CD4-positive, alpha-beta T cell treated with Interleukin-17A for 1 hour (primary cell): ENCODE measurements around the gene RPUSD2.

Experiments
- DNase-seq: peaks from one replicate; pipeline ENCODE4 v3.0.0-alpha.2; 2020

The RPUSD2 gene, protein sequence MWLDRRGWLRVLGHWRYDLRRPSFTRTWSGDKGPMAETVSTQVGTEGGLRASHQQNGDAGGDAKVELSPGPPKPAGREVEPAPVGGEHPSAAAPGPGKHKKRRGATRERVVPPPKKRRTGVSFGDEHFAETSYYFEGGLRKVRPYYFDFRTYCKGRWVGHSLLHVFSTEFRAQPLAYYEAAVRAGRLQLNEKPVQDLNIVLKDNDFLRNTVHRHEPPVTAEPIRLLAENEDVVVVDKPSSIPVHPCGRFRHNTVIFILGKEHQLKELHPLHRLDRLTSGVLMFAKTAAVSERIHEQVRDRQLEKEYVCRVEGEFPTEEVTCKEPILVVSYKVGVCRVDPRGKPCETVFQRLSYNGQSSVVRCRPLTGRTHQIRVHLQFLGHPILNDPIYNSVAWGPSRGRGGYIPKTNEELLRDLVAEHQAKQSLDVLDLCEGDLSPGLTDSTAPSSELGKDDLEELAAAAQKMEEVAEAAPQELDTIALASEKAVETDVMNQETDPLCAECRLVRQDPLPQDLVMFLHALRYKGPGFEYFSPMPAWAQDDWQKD

DNA sequence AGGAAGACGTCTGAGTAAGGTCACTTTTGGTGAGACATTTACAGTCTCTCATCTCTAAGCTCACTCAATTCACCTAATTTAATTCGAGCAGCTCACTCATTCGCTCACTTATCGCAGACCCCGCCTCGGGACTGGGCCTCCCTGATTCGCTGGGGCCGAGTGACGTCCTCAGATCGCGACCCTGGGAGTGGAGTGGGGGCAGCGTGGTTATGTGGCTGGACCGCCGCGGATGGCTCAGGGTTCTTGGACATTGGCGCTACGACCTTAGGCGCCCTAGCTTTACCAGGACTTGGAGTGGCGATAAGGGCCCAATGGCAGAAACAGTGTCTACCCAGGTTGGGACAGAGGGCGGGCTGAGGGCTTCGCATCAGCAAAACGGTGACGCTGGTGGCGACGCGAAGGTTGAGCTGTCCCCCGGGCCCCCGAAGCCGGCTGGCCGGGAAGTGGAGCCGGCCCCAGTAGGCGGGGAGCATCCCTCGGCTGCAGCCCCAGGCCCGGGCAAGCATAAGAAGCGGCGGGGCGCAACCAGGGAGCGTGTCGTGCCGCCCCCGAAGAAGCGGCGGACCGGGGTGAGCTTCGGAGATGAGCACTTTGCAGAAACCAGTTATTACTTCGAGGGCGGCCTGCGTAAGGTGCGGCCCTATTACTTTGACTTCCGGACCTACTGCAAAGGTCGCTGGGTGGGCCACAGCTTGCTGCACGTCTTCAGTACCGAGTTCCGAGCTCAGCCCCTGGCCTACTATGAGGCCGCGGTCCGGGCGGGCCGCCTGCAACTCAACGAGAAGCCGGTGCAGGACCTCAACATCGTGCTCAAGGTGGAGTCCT lies at the start of gene RPUSD2:
TSS of gene RPUSD2 (plus strand) at position 171 of the 825 bp plus-strand sequence. CDS start at position 210, 39 bp downstream.
- peak; percentile 92 for DNase-seq

DNA sequence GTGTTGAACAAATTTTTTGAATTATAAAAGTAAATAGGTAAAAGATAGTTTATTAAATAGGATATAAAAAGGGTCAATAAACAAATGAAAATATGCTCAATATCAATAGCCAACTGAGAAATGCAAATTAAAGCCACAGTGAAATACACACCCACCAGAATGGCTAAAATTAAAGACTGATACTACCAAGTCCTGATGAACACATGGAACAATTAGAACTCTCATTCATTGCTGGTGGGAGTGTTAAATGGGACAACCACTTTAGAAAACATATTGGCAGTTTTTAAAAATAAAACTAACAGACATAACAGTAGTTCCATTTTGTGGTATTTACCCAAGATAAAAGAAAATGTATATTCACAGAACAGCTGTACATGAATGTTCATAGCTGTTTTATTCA lies 45.5 kb upstream of the RPUSD2 start:
- no peak for DNase-seq

DNA sequence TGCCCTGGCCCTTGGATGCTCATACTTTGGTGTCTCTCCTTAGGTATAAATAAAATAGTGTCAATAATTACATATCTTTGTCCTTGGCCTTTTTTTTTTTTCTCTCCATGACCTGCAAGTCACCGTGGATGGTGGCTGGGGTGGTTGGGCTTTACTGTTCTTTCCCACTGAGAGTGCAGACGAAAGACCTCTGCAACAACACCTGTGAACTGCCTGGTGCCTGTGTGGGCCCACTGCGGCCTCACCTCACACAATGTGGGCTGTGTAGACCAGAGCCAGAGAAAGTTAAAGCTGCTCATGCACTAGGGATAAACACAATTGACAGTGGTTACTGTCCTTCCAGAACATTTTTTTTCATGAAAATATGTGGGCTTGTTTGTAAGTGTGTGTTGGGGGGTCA lies 43.2 kb upstream of the RPUSD2 start:
- DNase-seq: no peak

DNA sequence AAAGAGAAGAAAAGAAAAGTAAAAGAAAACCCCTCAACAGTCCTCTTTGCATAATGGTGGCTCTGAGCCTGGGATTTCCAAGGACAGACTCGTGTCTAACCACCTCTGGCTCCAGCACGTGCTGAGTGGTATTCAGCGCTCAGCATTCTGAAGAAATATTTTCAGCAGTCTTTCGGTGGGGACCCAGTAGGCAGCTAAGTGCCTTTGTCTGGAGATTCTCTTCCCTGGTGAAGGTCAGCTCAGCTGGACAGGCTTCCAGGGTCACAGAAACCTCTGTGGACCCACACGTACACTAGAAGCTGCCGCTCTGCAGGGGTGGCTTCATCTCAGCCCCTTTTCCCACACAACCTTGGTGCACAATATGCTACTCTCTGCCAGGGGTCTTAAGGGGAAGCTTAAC lies 40.3 kb upstream of the RPUSD2 start:
- no peak for DNase-seq

DNA sequence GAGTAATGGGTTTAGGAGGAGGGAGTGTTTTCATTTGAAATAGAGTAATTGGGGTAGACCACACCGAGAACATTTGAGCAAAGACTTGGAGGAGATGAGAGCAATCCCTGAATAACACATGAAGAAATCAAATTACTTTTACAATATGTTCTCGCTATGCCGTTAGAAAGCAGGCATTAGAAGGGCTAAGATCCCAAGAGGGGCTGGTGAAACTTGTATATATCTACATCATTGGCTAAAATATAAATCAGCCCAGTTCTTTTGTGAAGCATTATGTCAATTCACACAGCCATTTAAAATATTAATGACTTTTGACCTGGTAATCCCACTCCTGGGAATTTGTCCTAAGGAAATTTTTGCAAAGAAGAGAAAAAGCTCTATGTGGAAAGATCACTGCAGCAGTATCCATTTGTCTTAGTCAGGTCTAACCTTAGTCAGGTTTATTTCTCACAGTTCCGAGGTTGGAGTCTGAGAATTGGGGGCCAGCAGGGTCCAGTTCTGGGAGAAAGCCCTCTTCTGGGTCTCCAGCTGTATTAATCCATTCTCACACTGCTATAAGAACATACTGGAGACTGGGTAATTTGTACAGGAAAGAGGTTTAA lies 35.2 kb upstream of the RPUSD2 start:
- DNase-seq: no peak

DNA sequence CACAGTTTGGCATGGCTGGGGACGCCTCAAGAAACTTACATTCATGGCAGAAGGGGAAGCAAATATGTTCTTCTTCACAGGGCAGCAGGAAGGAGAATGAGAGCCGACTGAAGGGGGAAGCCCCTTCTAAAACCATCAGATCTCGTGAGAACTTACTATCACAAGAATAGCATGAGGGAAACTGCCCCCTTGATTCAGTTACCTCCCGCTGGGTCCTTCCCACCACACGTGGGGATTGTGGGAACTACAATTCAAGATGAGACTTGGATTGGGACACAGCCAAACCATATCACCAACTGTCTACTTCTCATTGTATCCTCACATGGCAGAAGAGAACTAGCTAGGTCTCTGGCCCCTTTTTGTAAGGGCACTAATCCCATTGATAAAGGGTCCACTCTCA lies 34.7 kb upstream of the RPUSD2 start:
- DNase-seq: no peak

DNA sequence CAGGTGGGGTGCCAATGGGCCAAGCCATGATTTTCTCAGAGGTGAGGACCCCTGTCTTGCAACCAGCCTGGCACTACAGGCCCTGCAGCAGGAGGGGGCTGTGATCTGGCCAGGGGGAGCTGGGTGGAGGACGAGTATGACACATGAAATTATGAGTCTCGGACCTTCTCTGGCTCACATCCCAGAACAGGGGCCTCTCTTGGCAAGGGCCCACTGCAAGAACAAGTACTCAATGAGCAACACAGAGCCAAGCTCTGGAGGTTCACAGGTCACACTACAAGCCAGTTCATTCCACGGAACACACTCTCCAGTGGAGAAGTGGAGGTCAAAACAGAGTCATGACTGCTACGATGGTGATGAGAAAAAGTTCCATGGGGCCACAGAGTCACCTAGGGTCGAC lies 32.6 kb upstream of the RPUSD2 start:
- DNase-seq: no peak

DNA sequence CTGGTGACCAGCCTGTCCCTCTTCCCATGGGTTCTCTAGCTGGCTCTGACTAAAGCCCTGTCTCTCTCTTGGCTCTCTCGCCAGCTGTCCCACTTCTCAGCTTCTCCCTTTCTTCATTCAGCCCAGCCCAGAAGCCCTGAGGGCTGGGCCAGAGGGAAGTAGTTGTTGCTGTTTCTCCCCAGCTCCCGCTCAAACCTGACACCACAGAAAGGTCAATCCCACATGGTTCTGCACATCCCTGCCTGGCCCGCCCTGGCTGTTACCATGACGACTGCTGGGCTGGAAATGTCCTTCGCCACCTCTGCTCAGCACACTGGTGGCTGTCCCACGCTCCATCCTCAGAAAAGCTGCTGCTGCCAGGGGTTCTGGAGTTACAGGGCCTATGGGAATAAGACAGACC lies 30.1 kb upstream of the RPUSD2 start:
- no peak for DNase-seq

DNA sequence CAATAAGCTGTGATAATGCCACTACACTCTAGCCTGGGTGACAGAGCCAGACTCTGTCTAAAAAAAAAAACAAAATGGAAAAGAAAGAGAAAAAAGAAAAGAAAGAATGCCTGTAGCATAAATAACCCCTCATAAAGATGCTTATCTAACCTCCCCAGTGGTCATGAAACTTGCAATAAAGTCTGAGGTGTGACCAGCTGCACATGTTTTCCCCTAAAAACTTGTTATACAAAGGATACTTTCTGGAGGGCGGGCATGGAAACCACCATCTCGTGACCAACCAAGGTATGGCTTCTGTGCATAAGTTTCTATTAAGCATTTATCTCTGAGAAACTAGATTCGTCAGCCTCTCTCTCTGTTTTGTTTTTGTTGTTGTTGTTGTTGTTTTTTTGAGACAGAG lies 26.0 kb upstream of the RPUSD2 start:
- DNase-seq: no peak

DNA sequence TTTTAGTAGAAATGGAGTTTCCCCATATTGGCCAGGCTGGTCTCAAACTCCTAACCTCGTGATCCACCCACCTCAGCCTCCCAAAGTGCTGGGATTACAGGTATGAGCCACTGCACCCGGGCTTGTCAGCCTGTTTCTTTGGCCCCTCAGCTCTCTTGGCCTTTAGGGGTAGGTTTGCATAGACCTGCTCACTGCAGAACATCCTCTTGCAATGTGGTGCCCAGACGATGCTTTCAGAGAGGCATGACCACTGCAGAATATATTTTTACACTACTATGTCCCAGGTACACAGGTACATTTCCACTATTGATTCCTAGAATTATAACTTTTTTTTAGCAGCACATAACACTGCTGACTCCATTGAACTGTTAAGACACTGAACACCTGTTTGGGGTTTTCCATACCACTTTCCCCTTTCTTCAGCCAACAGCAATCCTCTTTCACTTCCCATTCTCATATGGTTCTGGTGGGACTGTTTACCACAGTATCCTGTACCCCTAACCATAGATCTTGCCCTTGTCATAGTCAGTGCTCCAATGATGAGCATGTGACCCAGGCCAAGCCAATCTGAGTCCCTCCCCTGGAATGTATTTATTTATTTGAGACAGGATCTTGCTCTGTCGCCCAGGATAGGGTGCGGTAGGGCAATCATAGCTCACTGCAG lies 25.3 kb upstream of the RPUSD2 start:
- no peak for DNase-seq

DNA sequence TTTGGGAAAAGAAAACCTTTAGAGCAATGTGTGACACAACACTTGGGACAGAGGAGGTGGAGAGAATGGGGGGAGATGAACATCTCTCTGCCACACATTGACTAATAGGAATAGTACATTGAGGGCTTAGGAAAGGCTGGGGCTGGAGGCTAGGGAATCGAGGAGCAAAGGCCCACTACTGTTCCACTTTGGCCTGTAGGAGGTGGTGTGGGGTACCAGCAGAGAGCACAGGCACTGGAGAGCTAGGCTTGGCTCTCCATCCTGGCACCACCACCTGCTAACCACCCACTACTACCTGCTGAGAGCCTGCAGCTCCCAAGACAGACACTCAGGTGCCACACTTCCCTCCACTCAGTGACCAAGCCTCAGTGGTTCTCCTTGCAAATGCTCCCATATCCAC lies 23.6 kb upstream of the RPUSD2 start:
- DNase-seq: no peak

DNA sequence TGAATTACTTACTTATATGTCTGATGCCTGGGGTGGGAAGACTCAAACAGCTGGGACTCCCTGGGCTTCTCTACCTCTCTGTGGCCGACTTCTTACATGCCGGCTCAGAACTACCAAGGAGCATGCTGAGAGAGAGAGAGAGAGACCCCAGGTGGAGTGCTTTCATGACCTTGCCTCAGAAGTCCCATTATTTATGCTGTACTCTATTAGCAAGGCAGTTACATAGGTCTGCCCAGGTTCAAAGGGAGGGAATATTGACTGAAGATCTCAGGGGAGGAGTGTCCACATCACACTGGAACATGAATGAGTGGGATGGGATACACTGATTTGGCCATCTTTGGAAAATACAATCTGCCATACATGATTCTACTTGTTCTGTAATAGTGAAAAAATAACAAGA lies 20.5 kb upstream of the RPUSD2 start:
- no peak for DNase-seq

DNA sequence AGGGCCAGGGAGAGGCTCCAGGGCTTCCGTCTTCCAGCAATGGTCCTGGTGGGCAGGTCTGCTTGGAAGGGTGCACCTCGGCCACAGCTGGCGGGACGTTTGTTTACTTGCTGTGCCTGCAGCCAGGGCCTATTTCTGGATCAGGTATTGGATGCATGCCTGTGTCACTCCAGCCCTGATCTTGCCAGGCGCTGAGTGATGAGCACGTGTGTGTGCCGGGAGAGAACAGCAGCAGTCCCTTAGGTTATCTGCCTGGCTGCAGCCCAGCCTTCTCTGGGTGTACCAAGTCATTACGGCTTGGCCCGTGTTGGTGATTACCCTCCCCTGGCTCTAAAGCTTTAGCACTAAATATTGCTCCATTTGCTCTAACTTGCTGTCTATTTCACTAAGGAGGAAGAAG lies 19.2 kb upstream of the RPUSD2 start:
- no peak for DNase-seq

DNA sequence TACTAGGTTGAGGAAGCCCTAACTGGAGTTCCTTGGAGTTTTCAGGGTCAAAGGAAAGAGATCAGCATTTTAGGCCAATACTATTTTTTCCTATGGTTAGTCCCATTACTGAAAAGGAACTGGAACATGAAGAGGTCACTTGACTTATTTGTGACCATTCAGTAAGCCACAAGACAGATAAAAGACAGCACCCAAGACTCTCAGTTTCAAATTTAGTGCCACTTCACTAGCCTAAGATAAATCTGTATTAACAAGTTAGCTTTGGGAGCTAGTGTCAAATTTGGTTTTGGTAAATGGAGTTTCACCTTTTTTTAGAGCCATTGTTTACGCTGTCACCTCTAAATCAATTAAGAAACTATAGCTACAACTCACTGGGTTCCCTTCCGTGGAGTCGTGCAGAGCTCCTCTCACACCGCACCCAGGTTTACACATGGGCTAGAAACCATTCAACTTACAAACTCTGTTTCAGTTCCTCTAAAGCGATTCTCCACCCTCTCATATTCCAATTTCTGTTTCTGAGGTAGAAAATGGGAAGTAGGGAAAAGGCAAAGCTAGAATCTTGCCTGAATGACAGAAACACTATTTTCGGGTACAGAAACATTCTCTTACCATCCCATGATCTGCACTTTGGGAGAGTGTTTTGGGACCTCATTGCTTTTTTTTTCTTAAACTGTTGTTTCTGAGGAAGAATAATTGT lies 18.6 kb upstream of the RPUSD2 start:
- DNase-seq: peak; percentile 16

DNA sequence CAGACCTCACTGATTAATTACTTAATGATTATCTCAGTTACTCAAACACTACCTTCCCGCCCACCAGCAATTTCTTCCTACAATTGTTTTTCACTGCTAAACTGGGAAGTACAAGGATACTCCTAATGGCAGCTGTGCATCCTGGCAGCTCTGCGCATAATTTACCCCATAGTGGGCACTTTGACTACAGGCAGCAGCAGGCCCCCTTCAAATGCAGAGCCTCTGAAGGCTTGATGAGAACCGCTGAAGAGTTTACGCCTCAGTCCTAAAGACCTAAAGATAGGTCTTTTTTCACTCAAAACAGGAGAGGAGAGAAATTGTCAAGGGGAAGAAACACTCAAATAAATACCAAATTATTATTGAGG lies 15.0 kb upstream of the RPUSD2 start:
- no peak for DNase-seq

DNA sequence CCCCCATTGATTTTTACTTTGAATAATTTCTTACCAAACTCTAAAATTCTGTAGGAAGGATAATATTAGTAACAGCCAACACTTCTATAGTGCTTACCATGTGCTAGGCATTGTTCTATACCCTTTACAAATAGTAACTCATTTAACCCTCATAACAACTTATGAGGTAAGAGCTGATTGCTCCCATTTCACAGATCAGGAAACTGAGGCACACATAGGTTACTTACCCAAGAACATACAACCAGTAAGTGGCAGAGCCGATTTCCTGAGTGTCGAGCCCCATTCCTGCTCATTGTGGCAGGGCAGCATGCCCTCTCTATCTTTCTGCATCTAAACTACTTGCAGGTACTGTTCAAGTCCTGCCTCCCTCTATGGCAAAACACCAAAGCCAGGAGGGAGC lies 13.2 kb upstream of the RPUSD2 start:
- no peak for DNase-seq

DNA sequence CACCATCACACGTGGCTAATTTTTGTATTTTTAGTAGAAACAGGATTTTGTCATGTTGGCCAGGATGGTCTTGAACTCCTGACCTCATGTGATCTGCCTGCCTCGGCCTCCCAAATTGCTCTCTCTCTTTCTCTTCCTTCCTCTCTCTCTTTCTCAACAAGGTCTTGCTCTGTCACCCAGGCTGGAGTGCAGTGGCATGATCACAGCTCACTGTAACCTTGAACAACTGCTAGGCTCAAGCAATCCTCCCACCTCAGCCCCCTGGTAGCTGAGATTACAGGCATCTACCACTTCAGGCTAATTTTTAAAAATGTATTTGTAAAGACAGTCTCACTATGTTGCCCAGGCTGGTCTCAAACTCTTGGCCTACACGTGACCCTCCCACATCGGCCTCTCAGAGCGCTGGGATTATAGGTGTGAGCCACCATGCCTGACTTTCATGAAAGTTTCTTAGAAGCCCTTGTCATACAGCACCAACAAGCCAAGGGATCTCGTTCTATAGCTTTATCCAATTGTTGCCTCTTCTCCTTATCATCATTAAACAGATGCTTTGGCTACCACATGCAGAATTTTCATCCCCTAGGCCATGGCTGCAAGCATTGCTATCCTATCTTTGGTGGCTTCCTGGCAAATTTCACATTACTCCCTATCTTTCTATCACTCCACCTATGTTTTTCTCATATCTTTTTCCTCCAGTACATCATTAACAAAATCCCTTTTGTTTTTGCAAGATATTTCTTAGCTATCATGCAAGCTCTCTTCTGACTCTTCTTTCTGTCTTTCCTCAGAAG lies 10.0 kb upstream of the RPUSD2 start:
- DNase-seq: no peak

DNA sequence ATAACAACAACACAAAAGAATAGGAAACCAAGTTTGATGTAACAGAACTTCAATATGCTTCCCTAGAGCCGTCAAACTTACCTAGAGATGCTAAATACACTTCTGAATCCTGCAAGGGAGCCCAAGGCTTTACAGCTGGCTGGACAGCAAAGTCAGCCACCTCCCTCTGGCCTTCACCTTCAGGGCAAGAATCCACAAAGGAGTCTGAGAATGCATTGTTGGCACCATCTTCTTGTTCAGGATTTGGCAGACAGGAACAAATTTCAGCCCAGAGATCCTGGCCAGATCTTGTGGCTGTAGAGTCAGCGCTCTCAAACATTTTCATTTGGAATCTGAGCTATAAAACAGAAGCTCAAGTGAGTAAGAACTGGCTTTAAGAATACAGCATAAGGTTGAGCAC lies 6.4 kb upstream of the RPUSD2 start:
- DNase-seq: no peak

DNA sequence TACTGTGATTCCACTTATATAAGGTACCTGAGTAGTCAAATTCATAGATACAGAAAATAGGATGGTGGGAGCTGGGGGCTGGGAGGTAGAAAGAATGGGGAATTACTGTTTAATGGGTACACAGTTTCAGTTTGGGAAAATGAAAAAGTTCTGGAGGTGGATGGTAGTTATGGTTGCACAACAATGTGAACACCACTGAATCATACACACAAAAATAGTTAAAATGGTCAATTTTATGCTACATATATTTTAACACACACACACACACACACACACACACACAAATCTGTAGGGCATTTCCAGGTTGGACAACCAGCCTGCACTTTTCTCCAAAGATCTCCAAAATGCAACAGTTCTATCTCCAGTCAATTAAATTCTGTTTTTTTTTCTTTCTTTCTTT lies 5.7 kb upstream of the RPUSD2 start:
- DNase-seq: no peak

DNA sequence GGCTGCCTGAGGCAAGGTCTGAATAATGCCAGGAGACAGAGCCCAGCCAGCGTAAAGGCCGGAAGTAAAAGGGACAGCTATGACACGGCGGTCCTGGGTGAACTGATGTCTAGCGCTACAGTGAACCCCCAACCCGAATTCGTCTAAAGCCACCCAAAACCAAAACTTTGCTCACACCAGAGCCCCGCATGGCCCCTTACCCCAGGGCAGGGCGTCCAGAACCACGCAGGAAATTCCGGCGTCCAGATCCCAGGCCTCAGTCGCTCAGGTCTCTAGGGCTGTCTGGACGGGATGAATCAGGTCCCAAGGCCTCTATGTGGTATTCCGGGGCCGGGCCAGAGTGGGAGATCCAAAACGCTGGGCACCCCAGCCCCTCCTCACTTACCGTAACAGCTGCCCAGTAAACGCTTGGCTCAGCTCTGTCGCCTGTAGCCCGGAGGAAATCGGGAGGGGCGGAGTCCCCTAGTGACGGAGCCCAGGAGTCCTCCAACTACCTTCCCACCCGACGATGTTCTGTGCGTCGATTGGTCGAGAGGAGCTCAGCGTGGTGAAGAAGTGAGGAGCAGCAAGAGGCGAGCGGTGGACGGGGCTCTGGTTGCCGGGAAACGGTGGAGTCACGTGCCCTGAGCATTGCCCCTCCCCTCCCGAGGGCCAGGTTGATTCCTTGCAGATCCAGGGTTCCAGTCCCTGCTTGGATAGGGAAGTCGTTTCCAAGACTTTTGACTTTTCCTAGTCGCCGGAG lies 4.3 kb upstream of the RPUSD2 start, which contains the start of gene CCDC32:
TSS of gene CCDC32 (minus strand) at position 452 of the 742 bp plus-strand sequence. CDS start 2,027 bp downstream, outside the sequence.
- DNase-seq: peak; percentile 96
